HG02610 (cell line): ENCODE measurements around the gene NVL.

Experiments used
- ATAC-seq: cut with Tn5 transposase; IDR thresholded peaks from one replicate; pipeline ENCODE4 v1.9.1; 2021; ENCODE audit warnings: mild to moderate bottlenecking, moderate library complexity; ENCODE audit not compliant: unreplicated experiment

The NVL gene

GRCh38 chr1:224289396-224289795, 40.6 kb downstream of the NVL start:
- ATAC-seq: no peak

GRCh38 chr1:224287714-224288113, 42.3 kb downstream of the NVL start:
- no peak for ATAC-seq

- no peak for ATAC-seq
Measured at GRCh38 chr1:224282140-224282539, 47.8 kb downstream of the NVL start.

- no peak for ATAC-seq
Measured at GRCh38 chr1:224276771-224277487, 53.0 kb downstream of the NVL start.

- ATAC-seq: no peak
Measured at GRCh38 chr1:224274970-224275626, 54.9 kb downstream of the NVL start.

- no peak for ATAC-seq
Measured at GRCh38 chr1:224273641-224274040, 56.3 kb downstream of the NVL start.

GRCh38 chr1:224271106-224271505, 58.9 kb downstream of the NVL start:
- ATAC-seq: no peak

GRCh38 chr1:224267925-224268324, 62.0 kb downstream of the NVL start:
- no peak for ATAC-seq

GRCh38 chr1:224266915-224267856, 62.8 kb downstream of the NVL start:
- no peak for ATAC-seq

GRCh38 chr1:224266105-224266914, 63.7 kb downstream of the NVL start:
- ATAC-seq: peak; percentile 63

- no peak for ATAC-seq
Measured at GRCh38 chr1:224264321-224264720, 65.7 kb downstream of the NVL start.

- no peak for ATAC-seq
Measured at GRCh38 chr1:224262373-224263054, 67.5 kb downstream of the NVL start.

GRCh38 chr1:224259986-224260385, 70.0 kb downstream of the NVL start:
- ATAC-seq: no peak

- ATAC-seq: no peak
Measured at GRCh38 chr1:224258351-224258750, 71.6 kb downstream of the NVL start.

GRCh38 chr1:224256640-224257039, 73.3 kb downstream of the NVL start:
- ATAC-seq: no peak

- ATAC-seq: no peak
Measured at GRCh38 chr1:224253721-224254120, 76.3 kb downstream of the NVL start.

GRCh38 chr1:224252479-224252878, 77.5 kb downstream of the NVL start:
- ATAC-seq: no peak

GRCh38 chr1:224251741-224252146, 78.2 kb downstream of the NVL start:
- no peak for ATAC-seq

GRCh38 chr1:224245188-224245587, 84.8 kb downstream of the NVL start:
- peak; percentile 57 for ATAC-seq

- ATAC-seq: no peak
Measured at GRCh38 chr1:224238756-224239155, 91.2 kb downstream of the NVL start.
